Hematopoietic multipotent progenitor cell treated with erythropoietin and hydrocortisone succinate and interleukin-3 and kit ligand, for 6 days (in vitro differentiated cells): Measurements from ENCODE around the gene C12orf42.

Experiments used
- DNase-seq: peaks from one replicate; pipeline ENCODE4 v3.0.0-alpha.2; 2015

The C12orf42 gene

GRCh38 chr12:103423516-103423910, 72.3 kb downstream of the C12orf42 start:
- DNase-seq: no peak

- DNase-seq: no peak
Measured at GRCh38 chr12:103422746-103423515, 72.8 kb downstream of the C12orf42 start.

DNA sequence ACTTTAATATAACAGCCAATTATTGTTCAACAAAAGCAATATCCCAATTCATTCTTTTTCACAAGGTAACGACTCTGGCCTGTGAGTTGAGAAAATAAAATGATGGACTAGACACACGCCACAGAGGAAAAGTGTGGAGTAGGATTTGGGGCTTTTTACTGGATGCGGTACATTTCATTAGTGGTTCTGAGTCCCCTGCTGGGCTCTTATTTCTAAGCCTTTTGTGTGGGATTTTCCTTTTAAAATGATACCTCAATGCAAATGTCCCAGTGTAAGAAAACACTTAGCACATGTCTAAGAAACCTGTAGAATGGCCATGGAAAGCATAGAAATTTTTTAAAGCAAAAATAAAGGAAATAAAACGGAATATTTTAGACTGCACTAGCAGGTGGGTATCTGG, 73.4 kb downstream of the C12orf42 start:
- DNase-seq: no peak

DNA sequence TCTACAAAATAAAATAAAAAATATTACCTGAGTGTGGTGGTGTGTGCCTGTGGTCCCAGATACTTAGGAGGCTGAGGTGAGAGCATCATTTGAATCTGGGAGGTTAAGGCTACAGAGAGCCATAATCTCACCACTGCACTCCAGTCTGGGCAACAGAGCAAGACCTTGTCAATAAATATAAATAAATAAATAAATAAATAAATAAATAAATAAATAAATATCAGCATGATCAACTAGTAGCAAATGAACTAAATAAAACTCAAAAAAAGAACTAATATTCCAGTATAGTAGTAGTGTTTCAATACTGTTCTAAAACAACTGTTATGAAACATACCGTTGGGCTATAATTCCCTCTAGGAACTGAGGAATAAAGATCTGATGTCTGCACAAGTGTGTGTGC, 74.4 kb downstream of the C12orf42 start:
- DNase-seq: no peak

- no peak for DNase-seq
Measured at GRCh38 chr12:103415681-103416080, 80.1 kb downstream of the C12orf42 start.

- DNase-seq: no peak
Measured at GRCh38 chr12:103401421-103401820, 94.3 kb downstream of the C12orf42 start.

- DNase-seq: peak; percentile 20
Measured at GRCh38 chr12:103399986-103400385, 95.8 kb downstream of the C12orf42 start.

- DNase-seq: no peak
Measured at GRCh38 chr12:103397536-103397935, 98.2 kb downstream of the C12orf42 start.

DNA sequence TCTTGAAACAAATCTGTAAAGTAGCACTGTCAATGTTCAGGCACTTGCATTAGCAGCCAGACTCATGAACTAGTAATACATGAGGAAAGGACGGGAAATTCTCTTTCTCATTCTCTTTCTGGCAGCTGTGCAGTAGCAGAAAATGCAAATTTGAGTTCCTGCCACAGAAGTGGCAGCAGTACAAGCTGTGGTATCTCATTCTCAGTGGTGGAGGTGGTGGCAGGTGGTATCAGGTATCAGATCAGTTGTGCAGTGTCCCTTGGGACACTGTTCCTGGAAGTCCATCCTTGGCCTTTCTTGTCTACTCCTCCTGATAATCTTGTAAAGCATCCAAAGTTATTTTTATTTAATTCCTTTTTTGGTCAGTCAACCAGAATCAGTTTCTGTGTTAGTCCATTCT, 103.0 kb downstream of the C12orf42 start:
- no peak for DNase-seq

GRCh38 chr12:103391103-103391502, 104.7 kb downstream of the C12orf42 start:
- no peak for DNase-seq

GRCh38 chr12:103387385-103387784, 108.4 kb downstream of the C12orf42 start:
- no peak for DNase-seq

- no peak for DNase-seq
Measured at GRCh38 chr12:103386451-103386850, 109.3 kb downstream of the C12orf42 start.

GRCh38 chr12:103382736-103383346, 112.9 kb downstream of the C12orf42 start:
- DNase-seq: no peak

GRCh38 chr12:103382119-103382518, 113.6 kb downstream of the C12orf42 start:
- no peak for DNase-seq

- DNase-seq: no peak
Measured at GRCh38 chr12:103379670-103380069, 116.1 kb downstream of the C12orf42 start.

DNA sequence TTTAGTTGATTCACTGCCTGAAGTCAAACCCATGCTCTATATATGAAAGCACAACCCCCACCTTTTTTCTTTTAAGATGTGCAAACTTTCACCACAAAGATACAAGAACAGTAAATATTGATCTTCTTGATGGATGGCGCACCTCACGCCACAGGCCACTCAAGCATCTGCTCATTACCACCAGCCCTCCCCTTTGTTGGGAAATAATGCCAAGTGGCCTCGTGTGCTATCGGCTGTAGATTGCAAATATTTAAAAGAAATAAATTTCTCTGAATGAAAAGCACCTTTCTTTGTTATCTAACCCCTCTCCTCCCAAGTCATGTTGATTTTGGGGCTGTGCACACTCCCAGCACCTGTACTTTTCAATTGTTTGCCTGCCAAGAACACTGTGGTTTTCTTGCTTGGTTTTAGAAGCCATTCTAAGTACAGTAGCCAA, 122.7 kb downstream of the C12orf42 start:
- DNase-seq: no peak

DNA sequence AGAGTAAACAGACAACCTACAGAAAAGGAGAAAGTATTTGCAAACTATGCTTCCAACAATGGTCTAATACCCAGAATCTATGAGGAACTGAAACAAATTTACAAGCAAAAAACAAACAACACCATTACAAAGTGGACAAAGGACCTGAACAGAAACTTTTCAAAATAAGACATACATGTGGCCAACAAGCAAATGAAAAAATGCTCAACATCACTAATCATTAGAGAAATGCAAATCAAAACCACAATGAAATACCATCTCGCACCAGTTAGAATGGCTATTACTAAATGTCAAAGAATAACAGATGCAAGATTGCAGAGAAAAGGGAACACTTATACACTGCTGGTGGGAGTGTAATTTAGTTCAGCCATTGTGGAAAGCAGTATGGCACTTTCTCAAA, 125.8 kb downstream of the C12orf42 start:
- no peak for DNase-seq

- DNase-seq: no peak
Measured at GRCh38 chr12:103368167-103368566, 127.6 kb downstream of the C12orf42 start.

DNA sequence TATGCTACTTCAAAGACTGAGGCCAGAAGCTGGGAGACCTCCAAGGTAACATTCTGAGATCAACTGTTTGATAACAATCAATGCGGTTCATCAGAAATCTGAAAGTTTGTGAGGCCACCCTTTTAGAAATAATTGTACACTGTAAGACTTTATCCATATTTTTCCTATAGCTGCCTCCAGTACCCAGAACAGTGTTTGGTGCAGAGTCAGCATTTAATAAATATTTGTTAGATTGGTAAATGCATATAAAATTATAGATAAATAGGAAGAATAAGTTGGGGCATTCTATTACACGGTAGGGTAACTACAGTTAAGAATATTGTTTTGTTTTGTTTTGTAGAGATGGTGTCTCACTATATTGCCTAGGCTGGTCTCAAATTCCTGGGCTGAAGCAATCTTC, 141.4 kb downstream of the C12orf42 start:
- DNase-seq: no peak

DNA sequence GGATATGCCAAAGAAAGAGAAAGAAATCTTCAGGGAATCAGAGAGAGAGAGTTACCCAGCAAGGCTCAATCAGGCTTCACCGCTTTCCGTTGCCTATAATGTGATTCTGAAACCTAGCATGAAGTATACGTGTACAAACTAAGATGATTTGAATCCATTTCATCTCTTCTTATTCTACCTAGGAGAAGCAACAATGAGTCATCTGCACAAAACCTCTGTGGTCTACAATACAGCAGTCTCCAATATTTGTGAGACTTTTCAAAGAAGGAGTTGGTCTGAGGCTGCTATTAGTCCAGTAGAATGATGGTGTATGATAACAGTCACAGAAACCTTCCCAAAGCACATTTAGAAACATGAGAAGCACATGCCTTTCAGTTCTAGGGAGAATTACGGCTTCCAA, 141.9 kb downstream of the C12orf42 start:
- DNase-seq: no peak

GRCh38 chr12:103350116-103350515, 145.7 kb downstream of the C12orf42 start:
- no peak for DNase-seq

GRCh38 chr12:103348935-103349334, 146.8 kb downstream of the C12orf42 start:
- DNase-seq: no peak

DNA sequence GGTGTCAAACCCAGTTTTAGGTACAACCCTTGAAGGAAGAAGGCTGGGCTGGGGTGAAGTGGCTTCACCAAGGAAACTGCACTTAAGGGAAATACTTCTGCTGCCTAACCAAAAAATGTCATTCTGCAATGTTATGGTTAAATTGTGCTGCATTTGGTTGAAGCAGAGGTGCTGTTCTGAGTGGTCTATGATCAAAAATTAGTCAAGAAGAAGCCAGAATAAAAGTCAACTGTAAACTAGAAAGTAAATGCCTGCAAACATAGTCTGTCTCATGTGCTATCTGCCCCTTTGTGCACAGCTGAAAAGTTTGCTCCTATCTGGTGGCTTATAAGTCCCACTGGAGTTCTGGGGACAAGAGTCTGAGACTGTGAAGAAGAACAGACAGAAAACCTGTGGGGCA, 158.8 kb downstream of the C12orf42 start:
- DNase-seq: no peak

- DNase-seq: no peak
Measured at GRCh38 chr12:103334466-103334865, 161.3 kb downstream of the C12orf42 start.

- DNase-seq: no peak
Measured at GRCh38 chr12:103333676-103334075, 162.1 kb downstream of the C12orf42 start.
